ENCODE results near the gene SLC49A4.

Gene SLC49A4

GRCh38 chr3:122758877-122759560 is 35.9 kb upstream of the SLC49A4 start:
- no peak for TF ChIP-seq CTCF (IDR thresholded peaks at IDR 0.05; ENCODE audit: low read depth, low read length)
- H3K4me3 ChIP-seq (ENCODE audit: low read depth, low read length): no peak overlapping the region
- peaks cover 17% of the 10 kb centered on the region for H3K36me3 ChIP-seq
- no peak for DNase-seq
- no peaks in the 10 kb centered on the region for H3K9me3 ChIP-seq
- no peaks in the 10 kb centered on the region for H3K27me3 ChIP-seq
- no peaks in the 10 kb centered on the region for H3K4me1 ChIP-seq

GRCh38 chr3:122760453-122761271 is 34.2 kb upstream of the SLC49A4 start:
- TF ChIP-seq CTCF (IDR thresholded peaks at IDR 0.05; ENCODE audit: low read depth, low read length): no peak
- no peaks in the 10 kb centered on the region for H3K27me3 ChIP-seq
- DNase-seq: no peak
- no peaks in the 10 kb centered on the region for H3K9me3 ChIP-seq
- H3K36me3 ChIP-seq: peaks cover 10% of the 10 kb centered on the region
- no peaks in the 10 kb centered on the region for H3K4me1 ChIP-seq
- no peak overlapping the region for H3K4me3 ChIP-seq (ENCODE audit: low read depth, low read length)

GRCh38 chr3:122766430-122766829 is 28.4 kb upstream of the SLC49A4 start:
- Histone ChIP-seq H3K27me3 (no peaks in the 10 kb centered on the region), H3K4me3 (ENCODE audit: low read depth, low read length) (no peak overlapping the region), H3K36me3 (no peaks in the 10 kb centered on the region; the same call in 1 of the 2 replicates), H3K4me1 (no peaks in the 10 kb centered on the region), H3K9me3 (no peaks in the 10 kb centered on the region)
- TF ChIP-seq CTCF (IDR thresholded peaks at IDR 0.05; ENCODE audit: low read depth, low read length): no peak
- no peak for DNase-seq

DNA sequence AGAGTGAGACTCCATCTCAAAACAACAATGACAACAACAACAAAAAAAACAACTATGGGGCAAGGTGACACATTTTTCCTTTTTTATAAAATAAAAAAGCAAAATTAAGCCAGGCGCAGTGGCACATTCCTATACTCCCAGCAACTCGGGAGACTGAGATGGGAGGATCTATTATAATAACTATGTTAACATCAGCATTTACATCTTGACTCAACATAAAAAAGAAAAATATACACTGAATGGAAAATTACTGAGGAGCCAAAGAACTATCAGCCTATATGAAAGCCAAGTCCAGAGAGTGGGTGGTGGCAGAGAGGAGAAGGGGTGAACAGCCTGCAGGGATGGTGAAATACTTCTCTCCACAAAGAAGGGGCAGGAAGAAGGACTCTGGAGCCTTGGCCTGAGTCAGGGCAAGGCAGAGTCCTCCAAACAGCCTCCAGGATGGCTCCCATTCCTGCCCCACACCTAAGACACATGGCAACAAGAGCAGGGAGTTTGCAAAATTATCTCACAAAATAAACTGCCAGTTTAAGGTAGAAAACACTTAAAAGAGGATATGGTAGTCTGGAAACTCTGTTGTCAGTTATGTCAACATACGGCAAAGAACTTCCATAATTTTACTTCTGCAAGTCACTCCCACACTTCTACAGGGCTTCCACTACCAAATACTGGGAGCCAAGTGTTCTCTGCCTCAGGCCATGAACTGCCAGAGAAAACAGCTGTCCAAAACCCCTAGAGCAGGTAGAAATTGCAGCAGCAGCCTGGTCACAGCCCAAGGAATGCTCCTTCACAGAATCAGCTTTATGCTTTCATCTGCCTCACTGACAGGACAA is 27.1 kb upstream of the SLC49A4 start:
- H3K36me3 ChIP-seq: no peaks in the 10 kb centered on the region
- DNase-seq: no peak
- no peaks in the 10 kb centered on the region for H3K4me1 ChIP-seq
- no peak overlapping the region for H3K4me3 ChIP-seq (ENCODE audit: low read depth, low read length)
- H3K27me3 ChIP-seq: no peaks in the 10 kb centered on the region
- H3K9me3 ChIP-seq: no peaks in the 10 kb centered on the region
- TF ChIP-seq CTCF (IDR thresholded peaks at IDR 0.05; ENCODE audit: low read depth, low read length): no peak

GRCh38 chr3:122770521-122771202 is 24.2 kb upstream of the SLC49A4 start:
- H3K27me3 ChIP-seq: no peaks in the 10 kb centered on the region
- H3K4me3 ChIP-seq (ENCODE audit: low read depth, low read length): no peak overlapping the region
- TF ChIP-seq CTCF (IDR thresholded peaks at IDR 0.05; ENCODE audit: low read depth, low read length): no peak
- no peaks in the 10 kb centered on the region for H3K9me3 ChIP-seq
- no peaks in the 10 kb centered on the region for H3K4me1 ChIP-seq
- H3K36me3 ChIP-seq: peaks cover 3% of the 10 kb centered on the region; the same call in 1 of the 2 replicates
- no peak for DNase-seq

All from BE2C (cell line).